Liver (tissue), 9 donors: ENCODE data around the gene CLIC1. TPM values are rescaled to one million over a fixed set of nuclear protein-coding genes. Genes with fewer than 3 reads are reported as not detected.

Experiments used
- DNase-seq: peaks from one replicate; pipeline ENCODE4 v3.0.0-alpha.2; 2017; ENCODE audit warnings: low spot score
- H3K27ac ChIP-seq, 2 donors: one replicate each; pipeline ENCODE4 v1.7.0; 2013; ENCODE audit warnings: inconsistent platforms in 2 of 2, low read length in 2 of 2, control low read depth in 1 of 2, low read depth in 1 of 2, mild to moderate bottlenecking in 1 of 2
- H3K27me3 ChIP-seq, 4 donors: one replicate each; pipeline versions ENCODE4 v1.6.1 to v1.7.0; 2013; ENCODE audit warnings: low read length in 3 of 4, inconsistent platforms in 1 of 4, mild to moderate bottlenecking in 1 of 4, moderate library complexity in 1 of 4; ENCODE audit not compliant: control insufficient read depth in 4 of 4, insufficient read depth in 4 of 4
- H3K36me3 ChIP-seq, 4 donors: one replicate each; pipeline versions ENCODE4 v1.6.1 to v1.7.0; 2013; ENCODE audit warnings: low read length in 3 of 4, mild to moderate bottlenecking in 3 of 4, low read depth in 1 of 4, moderate library complexity in 1 of 4; ENCODE audit not compliant: control insufficient read depth in 4 of 4, insufficient read depth in 3 of 4
- H3K4me1 ChIP-seq, 4 donors: one replicate each; pipeline versions ENCODE4 v1.6.1 to v1.7.0; 2013; ENCODE audit warnings: low read length in 3 of 4, mild to moderate bottlenecking in 3 of 4, moderate library complexity in 1 of 4; ENCODE audit not compliant: control insufficient read depth in 4 of 4, insufficient read depth in 4 of 4
- H3K4me3 ChIP-seq, 3 donors: one replicate each; pipeline versions ENCODE4 v1.6.1 to v1.7.0; 2013; ENCODE audit warnings: low read length in 3 of 3, control low read depth in 1 of 3, low read depth in 1 of 3, mild to moderate bottlenecking in 1 of 3
- H3K9ac ChIP-seq, 2 donors: one replicate each; pipeline ENCODE4 v1.7.0; 2013; ENCODE audit warnings: low read length in 2 of 2, mild to moderate bottlenecking in 2 of 2, moderate library complexity in 2 of 2, control low read depth in 1 of 2, low read depth in 1 of 2
- H3K9me3 ChIP-seq, 4 donors: one replicate each; pipeline versions ENCODE4 v1.6.1 to v1.7.0; 2013; ENCODE audit warnings: low read length in 3 of 4; ENCODE audit not compliant: control insufficient read depth in 4 of 4
- ATF3 ChIP-seq: IDR thresholded peaks from 2 replicates; pipeline ENCODE4 v1.6.1; 2016; ENCODE audit warnings: antibody characterized with exemption
- CTCF ChIP-seq: fragments of 150-350 bp; IDR thresholded peaks from 2 replicates; pipeline ENCODE4 v1.5.1; 2017; ENCODE audit warnings: improper control_type of control experiment, low read depth, low read length; ENCODE audit not compliant: missing input control
- EGR1 ChIP-seq, 2 donors: IDR thresholded peaks; 2 replicates each; pipeline ENCODE4 v1.6.1; 2016 to 2018; ENCODE audit warnings: antibody characterized with exemption in 2 of 2, low read depth in 2 of 2
- FOXA2 ChIP-seq: IDR thresholded peaks from 2 replicates; pipeline ENCODE4 v1.6.1; 2016; ENCODE audit warnings: antibody characterized with exemption
- GABPA ChIP-seq, 2 donors: IDR thresholded peaks in 1 of 2; conservative IDR thresholded peaks in 1 of 2; 2 replicates each; pipeline ENCODE4 v1.6.1; 2016; ENCODE audit warnings: antibody characterized with exemption in 2 of 2, mild to moderate bottlenecking in 1 of 2, moderate library complexity in 1 of 2
- HNF4A ChIP-seq, 2 donors: conservative IDR thresholded peaks; 2 replicates each; pipeline ENCODE4 v1.6.1; 2016; ENCODE audit warnings: antibody characterized with exemption in 2 of 2, mild to moderate bottlenecking in 2 of 2
- HNF4G ChIP-seq: IDR thresholded peaks from 2 replicates; pipeline ENCODE4 v1.6.1; 2016; ENCODE audit warnings: antibody characterized with exemption
- JUND ChIP-seq, 2 donors: IDR thresholded peaks; 2 replicates each; pipeline ENCODE4 v1.6.1; 2016; ENCODE audit warnings: antibody characterized with exemption in 2 of 2
- NR2F2 ChIP-seq: IDR thresholded peaks from 2 replicates; pipeline ENCODE4 v1.6.1; 2016; ENCODE audit warnings: antibody characterized with exemption
- RAD21 ChIP-seq, 2 donors: IDR thresholded peaks; 2 replicates each; pipeline ENCODE4 v1.6.1; 2016; ENCODE audit warnings: antibody characterized with exemption in 2 of 2, mild to moderate bottlenecking in 2 of 2
- RXRA ChIP-seq, 2 donors: IDR thresholded peaks; 2 replicates each; pipeline ENCODE4 v1.6.1; 2017 to 2018; ENCODE audit warnings: antibody characterized with exemption in 2 of 2, mild to moderate bottlenecking in 1 of 2
- SP1 ChIP-seq: IDR thresholded peaks from 2 replicates; pipeline ENCODE4 v1.6.1; 2018; ENCODE audit warnings: antibody characterized with exemption, mild to moderate bottlenecking
- TAF1 ChIP-seq: conservative IDR thresholded peaks from 2 replicates; pipeline ENCODE4 v1.6.1; 2016; ENCODE audit warnings: antibody characterized with exemption, mild to moderate bottlenecking
- ZBTB33 ChIP-seq: IDR thresholded peaks from 2 replicates; pipeline ENCODE4 v1.6.1; 2016; ENCODE audit warnings: antibody characterized with exemption
- WGBS: extraction: QIAGEN DNeasy Blood & Tissue Kit; methylation state at CpG from one replicate; pipeline ENCODE4 v1.1.7; 2013; 5-methylcytosine and 5-hydroxymethylcytosine counted together
- polyA plus RNA-seq, 2 donors: library from polyadenylated mRNA; stranded (reverse) in 1 of 2; unstranded in 1 of 2; fragments of 200-250 nt in 1 of 2; fragments of >200 nt in 1 of 2; fragmentation: Nextera tagmentation in 1 of 2; extraction: Ambion mirVana in 1 of 2; gene quantifications; one replicate each; pipeline versions ENCODE4 v1.2.1 to v1.2.3, GENCODE V29; 2013 to 2015
- total RNA-seq, 2 donors: library from RNA; depleted of rRNA; stranded (reverse); fragments of >200 nt; gene quantifications; one replicate each; pipeline ENCODE4 v1.2.3, GENCODE V29; 2014
- donor health status: healthy.
- donor health status: healthy.
- donor health status: healthy.
- donor health status: healthy.
- donor health status: healthy.

The CLIC1 gene
- total and polyA plus RNA-seq, 4 donors: 56.5 to 124 (median 64.5) TPM

- no peak overlapping the region for H3K4me3 ChIP-seq
- no peaks in the 10 kb centered on the region for H3K36me3 ChIP-seq
- DNase-seq: no peak
- no peak overlapping the region for H3K9ac ChIP-seq
- no peaks in the 10 kb centered on the region for H3K4me1 ChIP-seq
- WGBS: 83% methylated on average over 1 of the region's 1 CpG
- no peak for TF ChIP-seq RAD21 (IDR thresholded peaks at IDR 0.05)
- no peak for TF ChIP-seq JUND (IDR thresholded peaks at IDR 0.05)
- TF ChIP-seq NR2F2: no peak
- no peak for TF ChIP-seq ZBTB33
- no peak for TF ChIP-seq HNF4G
- no peak for TF ChIP-seq GABPA (IDR thresholded peaks at IDR 0.05 in 1 of 2, conservative IDR thresholded peaks at IDR 0.05 in 1 of 2)
- TF ChIP-seq TAF1: no peak
- no peak for TF ChIP-seq SP1
- TF ChIP-seq FOXA2: no peak
- TF ChIP-seq EGR1 (IDR thresholded peaks at IDR 0.05; ENCODE audit: low read depth in 2 of 2): no peak
- H3K27me3 ChIP-seq: no peaks in the 10 kb centered on the region
- H3K27ac ChIP-seq: no peak overlapping the region
- H3K9me3 ChIP-seq: no peaks in the 10 kb centered on the region
These were observed 18.1 kb downstream of the CLIC1 start for GRCh38 chr6:31718265-31718664.

- H3K9ac ChIP-seq: no peak overlapping the region
- no peak overlapping the region for H3K4me3 ChIP-seq
- H3K27ac ChIP-seq: no peak overlapping the region
- no peaks in the 10 kb centered on the region for H3K9me3 ChIP-seq
- H3K4me1 ChIP-seq: no peaks in the 10 kb centered on the region
- DNase-seq: no peak
- H3K36me3 ChIP-seq: no peaks in the 10 kb centered on the region
- TF ChIP-seq CTCF: peak; percentile 18
- TF ChIP-seq HNF4A (conservative IDR thresholded peaks at IDR 0.05): no peak
- TF ChIP-seq NR2F2: no peak
- TF ChIP-seq RAD21 (IDR thresholded peaks at IDR 0.05): peak in 1 of 2 donors; percentile 39
- H3K27me3 ChIP-seq: no peaks in the 10 kb centered on the region
- WGBS: 67% methylated on average over 10 of the region's 10 CpGs
These were observed 18.7 kb downstream of the CLIC1 start for GRCh38 chr6:31717499-31718222.

GRCh38 chr6:31715022-31715958, 21.0 kb downstream of the CLIC1 start, which contains the start of gene LY6G6D:
Gene LY6G6D, plus strand, starts transcription at chr6:31715348. Its CDS starts 8 bp downstream, at chr6:31715356.
- TF ChIP-seq ATF3 (no peak), JUND (IDR thresholded peaks at IDR 0.05) (no peak), HNF4A (conservative IDR thresholded peaks at IDR 0.05) (no peak), NR2F2 (no peak), SP1 (no peak), RXRA (IDR thresholded peaks at IDR 0.05) (no peak), CTCF (no peak)
- Histone ChIP-seq H3K36me3 (no peaks in the 10 kb centered on the region), H3K27ac (no peak within 1 kb of the TSS), H3K4me3 (no peak within 1 kb of the TSS), H3K9ac (no peak within 1 kb of the TSS), H3K4me1 (no peaks in the 10 kb centered on the region), H3K9me3 (no peaks in the 10 kb centered on the region), H3K27me3 (no peaks in the 10 kb centered on the region)
- no peak for DNase-seq
- WGBS: 86% methylated on average over 16 of the region's 16 CpGs
